Measurements from ENCODE around the gene ABCC5.

- no peak for TF ChIP-seq CTCF (IDR thresholded peaks at IDR 0.05)
- TF ChIP-seq POLR2A (IDR thresholded peaks at IDR 0.05) = no peak
These were observed 84.5 kb downstream of the ABCC5 start for GRCh38 chr3:183933160-183933559.

All from uterus (tissue), 2 donors.